Mesendoderm (in vitro differentiated cells): Measurements from ENCODE around the gene MTTP.

Experiments
- DNase-seq: peaks from one replicate; pipeline ENCODE4 v3.0.0; 2013
- H2AK5ac ChIP-seq: 2 replicates; pipeline ENCODE4 v1.6.1; 2013; ENCODE audit warnings: low read length, inconsistent platforms
- H2BK120ac ChIP-seq: 2 replicates; pipeline ENCODE4 v1.6.1; 2013; ENCODE audit warnings: low read depth, mild to moderate bottlenecking, low read length, moderate library complexity, mixed read lengths
- H2BK15ac ChIP-seq: replicated peaks from 2 replicates; pipeline ENCODE4 v1.6.1; 2013; ENCODE audit warnings: low read depth, mild to moderate bottlenecking, moderate library complexity
- H2BK5ac ChIP-seq: 2 replicates; pipeline ENCODE4 v1.6.1; 2013; ENCODE audit warnings: low read length, inconsistent platforms
- H3K18ac ChIP-seq: 2 replicates; pipeline ENCODE4 v1.6.1; 2013; ENCODE audit warnings: mild to moderate bottlenecking, low read length, mixed read lengths
- H3K23ac ChIP-seq: one replicate; pipeline ENCODE4 v1.6.1; 2013; ENCODE audit warnings: low read length
- H3K27ac ChIP-seq: 2 replicates; pipeline ENCODE4 v1.5.1; 2013; ENCODE audit warnings: low read depth, mild to moderate bottlenecking, inconsistent platforms, low read length, moderate library complexity
- H3K27me3 ChIP-seq: 2 replicates; pipeline ENCODE4 v1.6.1; 2013; ENCODE audit warnings: low read length, control low read depth, mild to moderate bottlenecking, inconsistent platforms; ENCODE audit not compliant: insufficient read depth, poor library complexity
- H3K36me3 ChIP-seq: 2 replicates; pipeline ENCODE4 v1.6.1; 2013; ENCODE audit warnings: low read length, inconsistent platforms; ENCODE audit not compliant: control insufficient read depth, insufficient read depth
- H3K4ac ChIP-seq: one replicate; pipeline ENCODE4 v1.6.1; 2013; ENCODE audit warnings: low read depth, mild to moderate bottlenecking, low read length, moderate library complexity
- H3K4me1 ChIP-seq: 2 replicates; pipeline ENCODE4 v1.6.1; 2013; ENCODE audit warnings: low read depth, low read length, inconsistent platforms; ENCODE audit not compliant: control insufficient read depth
- H3K4me2 ChIP-seq: 2 replicates; pipeline ENCODE4 v1.6.1; 2013; ENCODE audit warnings: low read length
- H3K4me3 ChIP-seq: 2 replicates; pipeline ENCODE4 v1.5.1; 2013; ENCODE audit warnings: mild to moderate bottlenecking, low read length
- H3K56ac ChIP-seq: one replicate; pipeline ENCODE4 v1.6.1; 2013; ENCODE audit warnings: low read length
- H3K79me1 ChIP-seq: 2 replicates; pipeline ENCODE4 v1.6.1; 2013; ENCODE audit warnings: low read length, inconsistent platforms
- H3K79me2 ChIP-seq: 2 replicates; pipeline ENCODE4 v1.6.1; 2013; ENCODE audit warnings: mild to moderate bottlenecking, low read length; ENCODE audit not compliant: control insufficient read depth, insufficient read depth
- H3K9ac ChIP-seq: 2 replicates; pipeline ENCODE4 v1.6.1; 2013; ENCODE audit warnings: low read length, inconsistent platforms
- H4K5ac ChIP-seq: one replicate; pipeline ENCODE4 v1.6.1; 2013; ENCODE audit warnings: low read length
- H4K8ac ChIP-seq: one replicate; pipeline ENCODE4 v1.6.1; 2013; ENCODE audit warnings: low read depth, mild to moderate bottlenecking, control low read depth, low read length, moderate library complexity
- WGBS: extraction: QIAGEN DNeasy Blood & Tissue Kit; methylation state at CpG from one replicate; pipeline ENCODE4 v1.1.7; 2013; ENCODE audit warnings: low lambda C conversion rate, missing lambda C conversion rate; ENCODE audit not compliant: insufficient coverage; ENCODE audit errors: extremely low coverage; 5-methylcytosine and 5-hydroxymethylcytosine counted together

Gene MTTP

GRCh38 chr4:99647071-99647470, 72.4 kb downstream of the MTTP start:
- no peak overlapping the region for H2BK15ac ChIP-seq
- no peak overlapping the region for H3K18ac ChIP-seq
- H3K23ac ChIP-seq = no peak overlapping the region
- H3K27me3 ChIP-seq = no peaks in the 10 kb centered on the region
- no peaks in the 10 kb centered on the region for H3K36me3 ChIP-seq
- H3K4me2 ChIP-seq = no peak overlapping the region
- no CpG with 5 or more reads among the region's 4 CpGs for WGBS
- H3K27ac ChIP-seq = no peak overlapping the region
- H2BK120ac ChIP-seq = no peak overlapping the region
- no peaks in the 10 kb centered on the region for H3K79me2 ChIP-seq
- H2BK5ac ChIP-seq = no peak overlapping the region
- no peaks in the 10 kb centered on the region for H3K79me1 ChIP-seq
- H3K9ac ChIP-seq = no peak overlapping the region
- H4K5ac ChIP-seq = no peak overlapping the region
- H4K8ac ChIP-seq = no peak overlapping the region
- DNase-seq = no peak
- no peak overlapping the region for H3K56ac ChIP-seq
- H3K4me1 ChIP-seq = no peaks in the 10 kb centered on the region
- H3K4me3 ChIP-seq = no peak overlapping the region
- H3K4ac ChIP-seq = no peak overlapping the region
- no peak overlapping the region for H2AK5ac ChIP-seq

DNA sequence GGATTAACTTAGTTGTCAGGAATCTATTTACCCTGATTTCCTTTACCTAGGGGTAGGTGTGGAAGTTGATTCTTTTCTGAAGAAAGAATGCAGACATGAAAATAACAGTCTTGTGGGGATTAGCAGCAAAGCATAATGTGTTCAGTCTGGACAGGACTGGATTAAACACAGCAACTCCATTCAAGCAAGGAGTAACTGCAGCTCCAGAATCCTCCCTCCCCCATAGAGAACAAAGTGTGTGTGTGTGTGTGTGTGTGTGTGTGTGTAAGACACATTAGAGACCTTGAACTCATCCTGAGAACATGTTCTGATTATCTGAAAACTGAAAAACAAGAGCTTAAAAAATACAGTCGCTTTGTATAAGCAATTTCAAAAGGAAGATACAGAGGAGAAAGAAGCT, 73.7 kb downstream of the MTTP start:
- Histone ChIP-seq H3K36me3 (no peaks in the 10 kb centered on the region), H3K79me2 (no peaks in the 10 kb centered on the region), H3K56ac (no peak overlapping the region), H2BK120ac (no peak overlapping the region), H4K5ac (no peak overlapping the region), H3K27ac (no peak overlapping the region), H3K23ac (no peak overlapping the region), H3K4ac (no peak overlapping the region), H3K4me3 (no peak overlapping the region), H3K18ac (no peak overlapping the region), H3K79me1 (no peaks in the 10 kb centered on the region), H3K4me1 (no peaks in the 10 kb centered on the region), H2AK5ac (no peak overlapping the region), H3K9ac (no peak overlapping the region), H2BK15ac (no peak overlapping the region), H3K27me3 (no peaks in the 10 kb centered on the region), H4K8ac (no peak overlapping the region), H2BK5ac (no peak overlapping the region), H3K4me2 (no peak overlapping the region)
- WGBS = no CpG with 5 or more reads among the region's 1 CpG
- DNase-seq = no peak

GRCh38 chr4:99649208-99649607, 74.6 kb downstream of the MTTP start:
- Histone ChIP-seq H4K8ac (no peak overlapping the region), H3K56ac (no peak overlapping the region), H3K23ac (no peak overlapping the region), H2BK5ac (no peak overlapping the region), H3K4me2 (no peak overlapping the region), H3K4ac (no peak overlapping the region), H2BK120ac (no peak overlapping the region), H3K27me3 (no peaks in the 10 kb centered on the region), H2BK15ac (no peak overlapping the region), H3K4me3 (no peak overlapping the region), H2AK5ac (no peak overlapping the region), H3K79me1 (no peaks in the 10 kb centered on the region), H3K9ac (no peak overlapping the region), H3K4me1 (no peaks in the 10 kb centered on the region), H3K27ac (no peak overlapping the region), H3K36me3 (no peaks in the 10 kb centered on the region), H4K5ac (no peak overlapping the region), H3K18ac (no peak overlapping the region), H3K79me2 (no peaks in the 10 kb centered on the region)
- no peak for DNase-seq
- no CpG with 5 or more reads among the region's 9 CpGs for WGBS

DNA sequence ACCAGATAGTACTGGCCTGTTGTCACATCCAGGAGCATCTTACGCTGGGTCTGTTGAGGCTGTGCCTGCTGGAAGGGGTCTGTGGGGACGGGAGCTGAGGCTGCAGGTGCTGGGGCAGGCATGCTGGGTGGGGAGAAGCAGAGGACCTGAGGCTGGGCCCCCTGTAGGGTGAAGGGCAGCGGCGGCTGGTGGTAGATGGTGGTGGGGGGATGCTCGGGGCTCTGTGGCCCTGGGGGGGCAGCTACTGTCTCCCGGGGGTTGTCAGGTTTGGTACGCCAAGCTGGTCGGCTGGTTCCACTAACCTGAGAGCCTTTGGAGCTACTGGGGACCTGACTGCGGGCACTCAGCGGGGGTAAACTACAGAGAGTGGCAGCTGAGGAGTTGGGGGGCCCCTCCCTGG, 75.2 kb downstream of the MTTP start:
- Histone ChIP-seq H3K9ac (no peak overlapping the region), H3K56ac (no peak overlapping the region), H3K36me3 (no peaks in the 10 kb centered on the region), H4K8ac (no peak overlapping the region), H2BK15ac (no peak overlapping the region), H3K23ac (no peak overlapping the region), H3K79me2 (no peaks in the 10 kb centered on the region), H2BK120ac (no peak overlapping the region), H3K79me1 (no peaks in the 10 kb centered on the region), H4K5ac (no peak overlapping the region), H3K4me1 (no peaks in the 10 kb centered on the region), H3K4ac (no peak overlapping the region), H3K18ac (no peak overlapping the region), H3K4me2 (no peak overlapping the region), H2AK5ac (no peak overlapping the region), H3K27ac (no peak overlapping the region), H2BK5ac (no peak overlapping the region), H3K27me3 (no peaks in the 10 kb centered on the region), H3K4me3 (no peak overlapping the region)
- WGBS = no CpG with 5 or more reads among the region's 10 CpGs
- DNase-seq = no peak

DNA sequence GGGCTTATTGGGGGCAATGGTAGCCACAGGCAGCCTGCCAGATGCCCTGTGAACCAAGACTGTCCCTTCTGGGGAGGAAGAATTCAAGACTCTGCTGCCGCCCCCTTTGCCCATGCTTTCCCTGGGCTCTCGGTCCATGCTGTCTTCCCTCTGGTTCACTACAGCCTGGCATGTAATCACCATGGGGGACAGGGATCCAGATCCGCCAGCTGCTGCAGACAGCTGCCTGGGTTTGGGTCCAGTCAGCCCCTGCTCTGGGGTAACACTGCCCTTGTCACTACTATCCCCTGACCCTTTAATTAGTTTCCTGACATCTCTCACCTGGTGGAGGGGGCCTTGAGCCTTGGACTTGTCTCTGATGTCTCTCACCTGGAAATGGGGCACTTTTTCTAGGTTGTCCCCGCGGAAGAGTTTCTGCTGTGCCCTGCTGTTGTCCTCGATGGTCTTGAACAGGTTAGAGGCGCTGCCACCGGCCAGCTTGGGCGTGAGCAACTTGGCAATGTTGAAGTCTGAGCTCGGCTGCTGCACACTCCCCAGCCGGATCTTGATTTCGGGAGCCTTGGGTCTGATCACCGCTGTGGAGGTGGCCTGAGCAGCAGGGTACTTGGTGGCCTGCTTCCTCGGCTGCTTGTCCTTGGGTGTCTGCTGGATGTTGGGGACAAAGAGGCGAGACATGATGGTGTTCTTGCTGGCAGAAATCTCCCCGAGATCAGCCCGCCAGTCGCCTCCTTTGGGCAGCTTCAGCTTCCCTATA, 76.6 kb downstream of the MTTP start:
- DNase-seq = no peak

More for the DNA sequence above, 76.6 kb downstream of the MTTP start:
- Histone ChIP-seq H2BK5ac (no peak overlapping the region), H3K27ac (no peak overlapping the region), H2BK120ac (no peak overlapping the region), H3K27me3 (no peaks in the 10 kb centered on the region), H3K18ac (no peak overlapping the region), H4K5ac (no peak overlapping the region), H3K23ac (no peak overlapping the region), H3K4ac (no peak overlapping the region), H3K79me2 (no peaks in the 10 kb centered on the region), H4K8ac (no peak overlapping the region), H3K4me3 (no peak overlapping the region), H2BK15ac (no peak overlapping the region), H3K56ac (no peak overlapping the region), H3K4me1 (no peaks in the 10 kb centered on the region), H3K4me2 (no peak overlapping the region), H3K36me3 (no peaks in the 10 kb centered on the region), H3K79me1 (no peaks in the 10 kb centered on the region), H3K9ac (no peak overlapping the region), H2AK5ac (no peak overlapping the region)
- no CpG with 5 or more reads among the region's 18 CpGs for WGBS
